GM19463 (cell line): ENCODE results near the gene CPED1.
"Not testable (repeated sequence)": the region's sequence is repeated elsewhere in the genome, so short reads cannot be mapped to it uniquely, and the experiment has no call there.

Experiments
- ATAC-seq: cut with Tn5 transposase; IDR thresholded peaks from one replicate; pipeline ENCODE4 v1.9.1; 2021; ENCODE audit warnings: mild to moderate bottlenecking, moderate library complexity; ENCODE audit not compliant: unreplicated experiment

Gene CPED1

DNA sequence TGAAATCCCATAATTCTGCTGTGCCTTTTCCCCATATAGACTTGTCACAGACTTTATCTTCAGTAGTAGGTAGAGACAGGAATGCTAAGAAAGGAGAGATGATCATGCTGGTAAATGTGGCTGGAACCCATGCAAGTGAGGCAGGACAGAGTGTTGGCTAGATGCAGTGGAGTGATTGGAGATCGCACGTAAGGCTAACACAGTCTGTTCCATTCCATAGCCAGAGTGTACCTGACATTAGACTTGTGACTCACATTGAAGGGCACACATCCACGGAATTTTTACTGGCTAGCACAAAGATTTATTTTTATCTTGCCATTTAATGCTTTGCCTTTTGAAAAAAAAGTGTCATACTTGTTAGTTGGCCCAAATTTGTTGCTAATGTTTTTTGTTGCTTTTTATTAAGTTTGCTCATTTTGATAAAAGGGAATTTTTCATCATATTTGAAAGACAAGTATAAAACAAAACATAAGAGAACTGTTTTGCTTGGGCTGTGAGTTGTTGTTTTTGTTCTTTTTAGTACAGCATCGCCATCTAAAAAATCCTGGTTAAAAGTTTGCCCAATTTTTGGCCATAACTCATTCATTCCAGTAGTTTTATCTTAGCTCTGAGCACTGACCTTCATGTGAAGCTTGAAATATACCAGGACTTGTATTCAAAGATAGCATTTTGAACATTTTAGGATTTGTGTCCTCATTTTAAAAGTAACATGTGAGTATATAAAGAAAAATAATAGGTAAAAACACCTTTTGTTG, 81.0 kb downstream of the CPED1 start:
- no peak for ATAC-seq

DNA sequence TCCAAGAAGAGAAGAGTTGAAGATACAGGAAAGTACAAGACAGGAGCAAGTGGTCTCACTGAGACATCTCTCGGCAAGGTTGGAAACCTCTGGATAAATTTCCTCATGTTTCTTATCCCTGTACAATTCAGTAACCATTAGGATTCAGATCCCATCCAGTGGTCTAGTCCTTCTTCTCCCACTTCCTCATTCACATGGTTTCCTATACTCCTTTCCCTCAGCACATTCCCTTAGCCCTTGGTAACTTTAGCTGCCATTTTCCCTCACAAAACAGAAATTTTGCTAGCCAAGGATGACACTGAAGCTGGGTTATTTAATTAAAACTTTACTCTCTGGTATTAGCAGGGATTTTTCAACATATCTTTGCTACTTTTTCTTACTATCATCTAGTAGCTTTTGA, 82.6 kb downstream of the CPED1 start:
- ATAC-seq, result no peak

DNA sequence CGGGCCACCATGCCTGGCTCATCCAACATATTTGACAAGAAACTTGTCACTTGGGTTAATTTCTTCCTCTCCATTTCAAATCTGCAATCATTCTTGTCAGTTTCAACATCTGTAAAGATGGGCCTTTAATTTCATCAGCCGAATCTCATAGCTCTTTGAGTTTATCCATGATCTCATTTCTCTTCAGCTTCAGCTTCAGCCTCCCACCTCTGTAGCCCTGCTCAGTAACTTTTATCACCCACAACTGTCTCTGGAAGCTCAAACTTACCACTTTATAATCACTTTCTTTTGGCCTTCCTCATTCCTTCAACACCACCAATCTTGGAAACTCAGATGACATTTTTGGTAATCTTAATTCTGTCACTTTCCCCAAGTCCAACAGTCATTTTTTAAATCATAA, 83.2 kb downstream of the CPED1 start:
- no peak for ATAC-seq

DNA sequence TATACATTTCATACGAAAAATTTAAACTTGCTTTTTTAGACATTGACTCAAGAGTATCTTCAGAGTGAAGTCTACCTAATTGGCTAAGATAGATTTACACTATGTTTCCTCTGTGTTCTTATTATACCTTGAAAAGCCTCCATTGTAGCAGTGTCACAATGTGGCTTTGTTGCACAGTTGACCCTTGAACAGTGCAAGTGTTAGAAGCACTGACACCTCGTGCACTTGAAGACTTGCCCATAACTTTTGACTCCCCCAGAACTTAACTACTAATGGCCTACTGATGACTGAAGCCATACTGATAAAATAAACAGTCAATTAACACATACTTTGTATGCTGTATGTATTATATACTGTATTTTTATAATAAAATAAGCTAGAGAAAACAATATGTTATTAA, 84.3 kb downstream of the CPED1 start:
- ATAC-seq, result no peak

DNA sequence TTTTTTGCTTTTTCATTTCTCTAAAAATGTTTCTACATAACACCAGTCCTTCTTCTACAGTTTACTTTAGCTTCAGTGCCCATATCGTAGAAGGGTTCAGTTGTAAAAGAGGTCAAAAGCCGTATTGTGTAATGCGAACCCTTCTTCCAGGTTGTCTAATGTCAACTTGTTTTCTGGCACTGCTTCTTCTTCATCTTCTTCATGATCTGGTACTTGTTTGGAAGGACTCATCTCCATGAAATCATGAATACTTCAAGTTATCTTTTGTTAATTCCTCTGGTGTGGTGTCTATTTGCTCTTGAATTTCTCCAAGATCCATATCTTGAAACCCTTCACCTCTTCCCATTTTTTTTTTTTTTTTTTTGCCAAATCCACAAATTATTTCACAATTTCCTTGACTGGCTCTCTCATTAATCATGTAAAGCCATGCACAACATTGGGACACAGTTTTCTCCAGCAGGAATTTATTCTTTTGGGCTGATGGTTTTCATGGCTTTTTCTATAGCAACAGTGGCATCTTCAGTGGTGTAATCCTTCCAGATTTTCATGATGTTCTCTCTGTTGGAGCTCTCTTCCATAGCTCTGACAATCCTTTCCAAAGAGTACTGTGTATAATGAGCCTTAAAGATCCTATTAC, 85.1 kb downstream of the CPED1 start:
- ATAC-seq, result no peak

DNA sequence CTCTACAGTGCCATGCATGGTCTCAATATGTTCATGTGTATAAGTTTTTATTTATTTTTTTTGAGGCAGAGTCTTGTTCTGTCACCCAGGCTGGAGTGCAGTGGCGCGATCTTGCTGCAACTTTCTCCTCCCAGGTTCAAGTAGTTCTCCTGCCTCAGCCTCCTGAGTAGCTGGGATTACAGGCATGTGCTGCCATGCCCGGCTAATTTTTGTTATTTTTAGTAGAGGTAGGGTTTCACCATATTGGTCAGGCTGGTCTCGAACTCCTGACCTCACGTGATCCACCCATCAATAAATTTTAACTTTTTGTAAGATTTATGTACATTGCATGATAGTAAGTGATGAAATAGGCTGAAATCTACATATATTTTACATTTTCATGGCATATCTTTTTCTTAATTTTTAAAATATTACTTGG, 86.9 kb downstream of the CPED1 start:
- ATAC-seq, result not testable (repeated sequence)

DNA sequence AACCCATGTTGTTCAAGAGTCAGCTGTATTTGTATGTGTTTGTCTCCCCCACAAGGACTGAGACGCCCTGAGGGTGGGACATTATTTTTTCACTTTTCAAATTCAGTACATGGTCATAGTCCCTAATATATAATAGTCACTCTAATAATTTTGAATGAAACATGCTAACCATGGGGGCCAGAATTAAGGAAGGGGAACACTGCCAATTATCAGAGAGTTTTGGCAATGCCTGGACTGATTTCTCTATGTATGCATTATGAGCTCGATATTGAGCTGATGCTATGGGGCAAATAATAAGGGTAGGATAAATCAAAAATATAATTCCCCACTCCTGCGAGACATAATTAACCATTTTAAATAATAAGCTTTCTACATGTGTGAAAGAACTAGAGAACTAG, 87.4 kb downstream of the CPED1 start:
- no peak for ATAC-seq

DNA sequence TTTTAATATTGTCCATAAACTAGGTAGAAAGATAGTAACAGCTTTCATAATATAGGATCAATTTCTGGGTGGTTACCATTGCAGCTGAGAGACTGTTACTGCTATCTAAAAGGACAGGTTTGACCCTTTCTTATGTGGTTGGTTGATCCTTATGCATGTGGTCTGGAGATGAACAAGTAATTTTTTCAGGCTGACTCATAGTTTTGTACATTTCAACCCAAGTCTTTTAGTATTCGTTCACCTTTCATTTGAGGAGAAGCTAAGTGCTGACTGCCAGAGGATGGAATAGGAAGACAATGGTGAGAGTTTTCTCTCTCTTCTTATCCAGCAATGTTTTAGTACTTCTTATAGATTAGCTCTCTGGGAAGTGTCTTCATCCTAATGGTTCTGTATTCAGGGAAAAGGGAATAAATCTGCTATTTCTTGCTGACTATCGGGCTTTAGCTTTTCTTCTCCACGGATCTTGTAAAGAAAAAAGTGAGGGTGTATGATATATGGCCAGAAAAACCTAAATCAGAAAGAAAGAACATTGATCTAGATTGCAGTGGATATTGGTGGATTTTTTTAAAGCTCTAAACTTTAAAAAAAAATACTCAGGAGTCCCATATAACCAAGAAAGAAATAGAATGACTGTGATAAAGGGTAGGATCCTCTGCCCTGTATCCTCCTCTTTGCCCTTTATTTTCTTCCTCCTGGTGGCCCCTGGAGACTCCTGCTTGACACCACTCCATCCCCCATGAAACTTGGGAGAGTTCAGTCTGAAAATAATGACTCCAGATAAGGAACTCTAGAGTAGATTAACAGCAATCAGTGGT, 88.0 kb downstream of the CPED1 start:
- ATAC-seq, result peak; percentile 63

DNA sequence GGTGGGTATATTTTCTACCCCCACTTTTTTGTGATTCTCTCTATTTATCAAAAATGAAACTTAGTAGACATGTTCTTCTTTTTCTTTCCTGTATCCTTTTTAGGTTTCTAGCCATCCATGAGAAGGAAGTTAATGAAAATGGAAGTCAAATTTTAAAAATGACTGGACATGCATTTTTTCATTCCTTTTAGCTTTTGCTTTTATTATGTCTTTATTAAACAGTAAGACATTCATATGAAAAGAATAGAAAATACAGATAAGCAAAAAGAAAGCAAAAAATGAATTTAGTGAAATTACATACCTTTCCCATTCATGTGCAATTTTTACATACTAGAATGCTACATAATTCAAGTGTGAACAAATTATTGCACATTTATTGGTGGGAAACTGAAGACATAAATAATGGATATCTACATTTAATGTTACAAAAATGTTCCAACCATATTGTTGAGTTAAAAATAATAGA, 88.7 kb downstream of the CPED1 start:
- no peak for ATAC-seq

DNA sequence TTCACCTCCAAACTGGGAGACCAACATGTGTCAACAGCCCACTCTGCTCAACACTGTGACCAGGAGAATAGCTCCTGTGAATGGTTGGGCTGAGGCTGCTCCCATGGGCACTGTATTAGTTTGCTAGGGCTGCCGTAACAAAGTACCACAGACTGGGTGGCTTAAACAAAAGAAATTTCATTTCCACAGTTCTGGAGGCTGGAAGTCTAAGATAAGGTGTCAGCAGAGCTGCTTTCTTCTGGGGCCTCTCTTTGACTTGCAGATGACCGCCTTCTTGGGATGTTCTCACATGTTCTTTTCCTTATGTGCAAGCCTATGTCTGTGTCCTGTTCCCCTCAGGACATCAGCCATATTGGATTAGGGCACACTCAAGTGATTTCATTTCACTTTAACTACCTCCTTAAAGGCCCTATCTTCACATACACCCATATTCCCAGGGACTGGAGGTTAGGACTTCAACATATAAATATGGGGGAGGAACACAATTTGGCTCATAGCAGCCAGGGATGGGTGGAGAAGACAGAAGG, 90.3 kb downstream of the CPED1 start:
- ATAC-seq, result no peak

DNA sequence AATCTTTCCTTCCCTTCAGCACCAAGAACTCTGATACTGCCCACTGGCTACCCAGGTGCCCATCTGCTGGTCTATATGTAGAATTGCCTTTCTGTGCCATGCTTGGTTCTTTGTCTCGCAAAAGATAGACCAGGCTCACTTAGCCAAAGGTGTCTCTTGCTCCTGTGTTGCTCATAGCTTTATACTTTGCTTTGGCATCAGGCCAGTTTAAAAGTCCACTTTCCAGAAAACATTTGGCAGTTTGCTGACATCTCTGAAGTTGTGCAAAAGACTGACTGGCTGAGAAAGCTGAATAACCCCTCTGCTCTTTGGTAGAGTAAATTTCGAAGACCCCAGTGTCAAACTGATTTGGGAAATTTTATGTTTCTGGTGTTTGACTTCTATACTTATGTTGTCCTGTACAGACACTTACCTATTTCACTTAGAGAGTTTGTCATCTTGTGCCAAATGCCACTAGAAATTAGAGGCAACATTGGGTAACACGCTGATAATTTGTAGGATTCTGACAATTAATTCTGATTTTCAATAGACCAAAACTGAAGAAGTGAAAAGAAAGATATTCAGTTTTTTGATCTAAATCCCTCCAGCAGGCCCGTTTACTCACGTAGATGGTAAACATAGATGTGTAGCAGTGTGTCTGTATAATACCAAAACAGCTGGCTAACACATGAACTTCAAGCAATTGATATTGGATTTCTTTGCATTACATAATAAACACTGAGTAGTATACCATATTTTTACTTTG, 91.1 kb downstream of the CPED1 start:
- no peak for ATAC-seq

DNA sequence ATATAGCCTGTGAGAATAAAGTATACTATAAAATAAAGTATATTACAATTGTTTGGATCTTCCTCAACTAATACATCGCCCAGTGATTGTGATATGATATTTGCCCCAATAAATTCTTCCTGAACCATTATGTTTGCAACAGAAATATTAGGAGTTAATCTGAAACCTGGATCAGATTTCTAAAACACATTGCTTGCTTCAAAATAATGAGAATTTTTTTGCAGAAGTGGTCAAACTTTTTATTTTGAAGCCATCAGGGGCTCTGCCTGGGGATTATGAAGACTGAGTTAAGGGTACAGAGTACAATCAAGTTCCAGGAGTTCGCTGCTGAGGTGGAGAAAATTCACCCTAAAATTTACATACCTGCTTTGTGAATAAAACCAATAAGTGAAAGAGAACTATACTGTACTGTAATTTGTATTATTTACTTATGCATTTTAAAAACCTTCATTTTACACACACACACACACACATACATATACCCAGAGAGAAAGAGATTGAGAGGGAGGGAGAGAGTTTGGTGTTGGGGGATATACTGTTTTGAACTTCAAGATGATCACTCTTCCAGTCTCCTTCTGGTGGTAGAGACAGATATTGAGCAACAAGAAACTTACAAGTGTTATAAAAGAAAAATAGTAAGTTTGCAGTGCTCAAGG, 91.9 kb downstream of the CPED1 start:
- no peak for ATAC-seq

DNA sequence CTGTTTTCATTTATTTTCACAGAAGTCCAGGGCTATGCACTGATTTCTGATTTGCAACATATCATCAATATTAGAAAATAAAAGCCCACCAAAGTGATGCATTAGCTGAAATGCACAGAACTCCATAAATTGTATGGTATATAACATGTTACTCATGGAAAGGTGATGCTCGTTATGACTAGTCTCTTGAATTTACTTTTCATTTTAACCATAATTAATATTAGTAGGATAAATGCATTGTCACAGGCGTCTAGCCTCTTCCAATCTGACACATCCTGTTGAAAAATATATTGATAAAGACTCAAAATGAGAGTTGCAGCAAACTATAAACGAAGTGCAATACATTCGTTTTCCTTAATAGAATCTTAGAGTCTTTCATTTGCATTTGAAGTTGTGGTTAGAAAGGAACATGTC, 92.4 kb downstream of the CPED1 start:
- no peak for ATAC-seq

DNA sequence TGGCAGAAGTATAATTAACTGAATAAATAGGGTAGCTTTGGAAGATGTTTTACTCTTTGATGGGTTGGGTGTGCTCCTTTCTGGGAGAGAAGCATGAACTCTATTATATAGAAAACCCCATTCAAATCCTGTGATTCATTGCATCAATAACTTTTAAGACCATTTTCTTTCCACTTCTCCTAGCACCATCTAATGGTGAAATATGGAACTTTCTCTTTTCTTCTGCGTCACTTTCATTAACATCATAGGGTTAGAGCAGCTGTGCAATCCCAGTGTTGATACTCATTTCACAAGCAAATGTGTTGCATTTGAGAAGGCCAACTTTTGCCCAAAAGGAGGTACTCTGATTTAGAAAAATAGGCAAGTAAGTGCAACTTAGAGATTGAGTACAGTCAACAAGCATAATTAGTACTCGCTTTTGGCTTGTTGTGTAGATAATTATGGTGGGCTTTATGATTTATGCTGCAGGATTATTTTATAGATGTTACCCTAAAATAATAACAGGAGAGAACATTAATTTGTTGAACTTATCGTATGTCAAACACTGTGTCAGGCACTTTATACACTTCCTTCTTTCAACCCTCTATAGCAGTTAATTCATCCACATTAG, 92.9 kb downstream of the CPED1 start:
- peak; percentile 80 for ATAC-seq

DNA sequence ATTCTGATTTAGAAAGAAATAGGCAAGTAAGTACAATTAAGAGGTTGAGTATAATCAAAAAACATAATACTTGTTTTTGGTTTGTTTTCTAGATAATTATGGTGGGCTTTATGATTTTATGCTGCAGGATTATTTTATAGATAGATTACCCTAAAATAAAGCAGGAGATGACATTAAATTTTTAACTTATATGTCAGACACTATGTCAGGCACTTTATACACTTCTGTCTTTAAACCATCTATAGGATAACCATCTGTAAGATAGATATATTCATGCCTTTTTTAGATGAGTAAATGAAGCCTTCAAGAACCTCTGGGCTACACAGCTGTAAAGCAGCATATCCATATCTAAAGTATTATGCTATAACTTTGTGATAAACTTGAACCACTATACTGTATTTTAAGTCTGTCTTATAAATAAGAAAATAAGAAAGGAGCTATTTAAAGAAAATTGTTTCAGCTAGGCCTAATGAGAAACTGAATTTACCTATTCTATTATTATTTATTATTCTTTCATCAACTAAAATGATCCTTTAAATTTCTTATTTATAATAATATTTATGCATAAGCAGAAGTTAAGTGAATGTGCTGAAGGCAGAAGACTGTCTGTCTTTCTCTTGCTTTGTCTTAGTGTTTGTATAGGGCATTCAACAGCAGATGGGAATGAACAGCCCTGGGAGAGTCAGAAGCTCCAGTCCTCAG, 94.0 kb downstream of the CPED1 start:
- ATAC-seq, result no peak

DNA sequence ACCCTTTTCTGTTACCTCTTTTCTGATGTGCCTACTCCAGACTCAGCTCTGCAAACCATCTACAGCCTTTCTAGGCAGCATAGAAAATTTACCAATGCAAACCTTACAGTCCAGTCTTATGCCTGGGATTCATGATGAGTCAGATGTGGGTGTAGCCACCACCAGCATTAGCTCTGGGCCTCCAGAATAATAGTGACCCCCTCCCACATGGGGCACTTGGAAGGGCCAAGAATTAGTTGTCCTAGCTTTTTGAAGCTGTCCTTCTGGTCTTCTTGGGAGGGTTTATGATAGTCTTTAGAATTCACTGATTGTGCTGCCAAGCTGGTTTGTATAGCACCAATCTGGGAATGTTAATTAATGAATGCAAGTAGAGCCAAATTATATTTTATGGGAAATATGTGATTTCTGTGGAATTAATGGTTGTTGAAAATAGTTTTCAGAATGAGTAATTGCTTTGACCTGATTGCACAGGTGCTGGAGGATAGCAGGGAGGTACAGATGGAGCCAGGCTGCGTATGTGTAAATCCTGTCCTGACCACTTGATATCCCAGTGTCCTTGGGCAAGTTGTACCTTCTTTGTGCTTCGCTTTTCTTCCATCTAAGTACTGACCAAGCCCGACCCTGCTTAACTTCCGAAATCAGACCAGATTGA, 94.8 kb downstream of the CPED1 start:
- no peak for ATAC-seq

DNA sequence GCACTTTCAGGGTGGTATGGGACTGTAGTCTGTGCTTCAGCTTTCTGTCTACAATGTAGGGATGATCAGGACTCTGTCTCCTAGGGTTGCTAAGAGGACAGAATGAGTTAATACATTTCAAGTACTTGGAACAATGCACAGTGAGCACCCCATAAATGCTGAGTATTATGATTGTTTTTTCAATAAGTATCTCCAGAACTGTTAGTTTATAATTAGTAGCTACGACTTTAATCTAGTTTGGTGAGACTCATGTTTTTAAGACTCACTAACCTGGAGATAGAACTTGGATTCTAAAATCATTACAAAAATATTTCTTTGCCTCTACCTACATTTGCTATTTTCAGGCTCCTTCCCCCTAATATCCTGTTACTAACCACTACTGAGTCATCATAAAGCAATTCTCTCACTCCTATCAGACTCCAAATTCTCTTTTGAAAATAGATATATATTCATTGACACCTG, 95.3 kb downstream of the CPED1 start:
- ATAC-seq, result no peak

DNA sequence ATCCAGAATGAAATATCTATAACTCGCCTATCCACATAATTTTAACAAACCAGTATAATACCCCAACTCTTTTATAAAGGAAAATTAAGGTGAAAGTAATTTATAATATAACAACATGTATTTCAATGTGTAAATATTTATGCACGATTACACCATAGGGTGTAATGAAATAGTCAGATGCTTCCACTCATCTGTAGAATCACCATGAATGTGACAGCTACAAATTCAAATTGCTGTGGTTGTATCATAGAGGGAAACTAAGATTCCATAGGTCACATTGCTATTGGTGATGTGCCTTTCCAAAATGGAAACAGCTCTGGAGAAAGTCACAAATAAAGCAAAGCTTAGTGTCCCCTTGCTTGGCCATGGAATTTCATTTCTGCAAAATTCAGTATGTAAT, 95.7 kb downstream of the CPED1 start:
- ATAC-seq, result no peak
